ENCODE data around the gene CAPN3.

DNA sequence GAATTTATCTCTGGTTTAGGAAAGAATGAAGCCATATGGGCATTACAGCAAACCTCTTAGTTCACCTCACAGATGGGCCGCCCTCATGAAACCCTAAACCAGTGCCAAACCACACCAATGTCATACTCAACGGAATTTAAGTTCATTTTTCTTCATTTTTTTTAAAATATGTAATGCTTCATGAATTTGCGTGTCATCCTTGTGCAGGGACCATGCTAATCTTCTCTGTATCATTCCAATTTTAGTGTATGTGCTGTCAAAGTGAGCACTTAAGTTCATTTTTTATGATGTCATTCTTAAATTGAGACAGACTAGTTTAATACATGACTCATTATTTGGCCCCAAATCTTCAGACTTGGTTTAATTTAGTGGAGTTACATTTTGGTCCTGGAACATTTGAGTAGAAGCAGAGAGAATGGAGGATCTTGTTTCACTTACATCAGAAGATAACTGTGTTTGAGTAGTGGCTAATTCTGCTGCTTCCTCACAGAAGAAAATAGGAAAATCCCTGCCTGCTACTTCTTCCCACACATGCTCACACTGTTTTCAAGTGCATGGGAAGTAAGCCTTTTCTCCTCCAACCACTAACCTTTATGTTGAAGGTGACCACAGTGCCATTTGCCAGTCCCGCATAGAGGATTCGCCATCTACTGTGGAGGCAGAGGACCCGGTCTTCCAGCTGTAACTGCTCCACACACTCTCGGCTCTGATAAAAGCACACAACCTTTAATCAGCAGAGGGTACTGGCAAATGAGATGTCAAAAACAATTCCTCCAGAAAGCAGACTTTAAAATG is 68.3 kb downstream of the CAPN3 start:
- TF ChIP-seq, protein P1, sequence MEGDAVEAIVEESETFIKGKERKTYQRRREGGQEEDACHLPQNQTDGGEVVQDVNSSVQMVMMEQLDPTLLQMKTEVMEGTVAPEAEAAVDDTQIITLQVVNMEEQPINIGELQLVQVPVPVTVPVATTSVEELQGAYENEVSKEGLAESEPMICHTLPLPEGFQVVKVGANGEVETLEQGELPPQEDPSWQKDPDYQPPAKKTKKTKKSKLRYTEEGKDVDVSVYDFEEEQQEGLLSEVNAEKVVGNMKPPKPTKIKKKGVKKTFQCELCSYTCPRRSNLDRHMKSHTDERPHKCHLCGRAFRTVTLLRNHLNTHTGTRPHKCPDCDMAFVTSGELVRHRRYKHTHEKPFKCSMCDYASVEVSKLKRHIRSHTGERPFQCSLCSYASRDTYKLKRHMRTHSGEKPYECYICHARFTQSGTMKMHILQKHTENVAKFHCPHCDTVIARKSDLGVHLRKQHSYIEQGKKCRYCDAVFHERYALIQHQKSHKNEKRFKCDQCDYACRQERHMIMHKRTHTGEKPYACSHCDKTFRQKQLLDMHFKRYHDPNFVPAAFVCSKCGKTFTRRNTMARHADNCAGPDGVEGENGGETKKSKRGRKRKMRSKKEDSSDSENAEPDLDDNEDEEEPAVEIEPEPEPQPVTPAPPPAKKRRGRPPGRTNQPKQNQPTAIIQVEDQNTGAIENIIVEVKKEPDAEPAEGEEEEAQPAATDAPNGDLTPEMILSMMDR (IDR thresholded peaks at IDR 0.05), result no peak
- TF ChIP-seq POLR2A (IDR thresholded peaks at IDR 0.05), result no peak
